ENCODE results near the gene SUSD4.
A peak's percentile ranks its signal among the peaks of the same experiment; 100 is the strongest.

Gene SUSD4

GRCh38 chr1:223189903-223190724, 173.9 kb downstream of the SUSD4 start:
- no peak for TF ChIP-seq CTCF (IDR thresholded peaks at IDR 0.05; ENCODE audit: poor library complexity, severe bottlenecking)
- no peaks in the 10 kb centered on the region for H3K36me3 ChIP-seq (ENCODE audit: low read depth)
- no peak for DNase-seq (ENCODE audit: low spot score)
- no peaks in the 10 kb centered on the region for H3K27me3 ChIP-seq (ENCODE audit: insufficient read depth, poor library complexity, severe bottlenecking)
- peaks cover 11% of the 10 kb centered on the region for H3K4me1 ChIP-seq (ENCODE audit: insufficient read depth, poor library complexity, severe bottlenecking)
- H3K9me3 ChIP-seq (ENCODE audit: severe bottlenecking): no peaks in the 10 kb centered on the region
- H3K4me3 ChIP-seq (ENCODE audit: severe bottlenecking): no peak overlapping the region
- peak; percentile 81 for ATAC-seq (ENCODE audit: low read depth)
- peak overlapping the region; percentile 24 for H3K27ac ChIP-seq (ENCODE audit: poor library complexity, severe bottlenecking)

- no peak for TF ChIP-seq CTCF (IDR thresholded peaks at IDR 0.05; ENCODE audit: poor library complexity, severe bottlenecking)
- H3K27me3 ChIP-seq (ENCODE audit: insufficient read depth, poor library complexity, severe bottlenecking): no peaks in the 10 kb centered on the region
- ATAC-seq (ENCODE audit: low read depth) (no peak), DNase-seq (ENCODE audit: low spot score) (no peak)
- H3K4me3 ChIP-seq (ENCODE audit: severe bottlenecking): no peak overlapping the region
- no peak overlapping the region for H3K27ac ChIP-seq (ENCODE audit: poor library complexity, severe bottlenecking)
- H3K36me3 ChIP-seq (ENCODE audit: low read depth): no peaks in the 10 kb centered on the region
- H3K4me1 ChIP-seq (ENCODE audit: insufficient read depth, poor library complexity, severe bottlenecking): peaks cover 11% of the 10 kb centered on the region
- H3K9me3 ChIP-seq (ENCODE audit: severe bottlenecking): no peaks in the 10 kb centered on the region
Observed at GRCh38 chr1:223189525-223189902, 174.5 kb downstream of the SUSD4 start.

GRCh38 chr1:223188618-223189356, 175.2 kb downstream of the SUSD4 start:
- H3K4me1 ChIP-seq (ENCODE audit: insufficient read depth, poor library complexity, severe bottlenecking): peaks cover 11% of the 10 kb centered on the region
- no peaks in the 10 kb centered on the region for H3K36me3 ChIP-seq (ENCODE audit: low read depth)
- no peak for DNase-seq (ENCODE audit: low spot score)
- no peak for TF ChIP-seq CTCF (IDR thresholded peaks at IDR 0.05; ENCODE audit: poor library complexity, severe bottlenecking)
- no peak overlapping the region for H3K4me3 ChIP-seq (ENCODE audit: severe bottlenecking)
- H3K9me3 ChIP-seq (ENCODE audit: severe bottlenecking): no peaks in the 10 kb centered on the region
- ATAC-seq (ENCODE audit: low read depth): no peak
- no peak overlapping the region for H3K27ac ChIP-seq (ENCODE audit: poor library complexity, severe bottlenecking)
- no peaks in the 10 kb centered on the region for H3K27me3 ChIP-seq (ENCODE audit: insufficient read depth, poor library complexity, severe bottlenecking)

GRCh38 chr1:223186800-223187199, 177.2 kb downstream of the SUSD4 start:
- Histone ChIP-seq H3K36me3 (ENCODE audit: low read depth) (no peaks in the 10 kb centered on the region), H3K27me3 (ENCODE audit: insufficient read depth, poor library complexity, severe bottlenecking) (no peaks in the 10 kb centered on the region), H3K4me3 (ENCODE audit: severe bottlenecking) (no peak overlapping the region), H3K27ac (ENCODE audit: poor library complexity, severe bottlenecking) (no peak overlapping the region), H3K4me1 (ENCODE audit: insufficient read depth, poor library complexity, severe bottlenecking) (peaks cover 11% of the 10 kb centered on the region), H3K9me3 (ENCODE audit: severe bottlenecking) (no peaks in the 10 kb centered on the region)
- no peak for DNase-seq (ENCODE audit: low spot score)
- TF ChIP-seq CTCF (IDR thresholded peaks at IDR 0.05; ENCODE audit: poor library complexity, severe bottlenecking): no peak
- ATAC-seq (ENCODE audit: low read depth): no peak
